PC-3 (cell line): ENCODE data around the gene PCGF2.

ENCODE experiments used
- EZH2 ChIP-seq: fragments of 300-600 bp; sonication (generic); IDR thresholded peaks from one replicate; pipeline ENCODE4 v1.6.1; 2017; ENCODE audit warnings: antibody characterized with exemption, mild to moderate bottlenecking, low read length; ENCODE audit not compliant: unreplicated experiment
- EZH2phosphoT487 ChIP-seq: fragments of 300-600 bp; sonication (generic); IDR thresholded peaks from 2 replicates; pipeline ENCODE4 v1.6.1; 2018; ENCODE audit warnings: mild to moderate bottlenecking, antibody characterized with exemption, low read length, borderline replicate concordance
- TF ChIP-seq, protein P1 (sequence below): fragments of 300-600 bp; sonication (generic); conservative IDR thresholded peaks from 2 replicates; pipeline ENCODE4 v1.5.1; 2017; ENCODE audit warnings: antibody characterized with exemption, low read depth, mild to moderate bottlenecking, low read length

DNA sequence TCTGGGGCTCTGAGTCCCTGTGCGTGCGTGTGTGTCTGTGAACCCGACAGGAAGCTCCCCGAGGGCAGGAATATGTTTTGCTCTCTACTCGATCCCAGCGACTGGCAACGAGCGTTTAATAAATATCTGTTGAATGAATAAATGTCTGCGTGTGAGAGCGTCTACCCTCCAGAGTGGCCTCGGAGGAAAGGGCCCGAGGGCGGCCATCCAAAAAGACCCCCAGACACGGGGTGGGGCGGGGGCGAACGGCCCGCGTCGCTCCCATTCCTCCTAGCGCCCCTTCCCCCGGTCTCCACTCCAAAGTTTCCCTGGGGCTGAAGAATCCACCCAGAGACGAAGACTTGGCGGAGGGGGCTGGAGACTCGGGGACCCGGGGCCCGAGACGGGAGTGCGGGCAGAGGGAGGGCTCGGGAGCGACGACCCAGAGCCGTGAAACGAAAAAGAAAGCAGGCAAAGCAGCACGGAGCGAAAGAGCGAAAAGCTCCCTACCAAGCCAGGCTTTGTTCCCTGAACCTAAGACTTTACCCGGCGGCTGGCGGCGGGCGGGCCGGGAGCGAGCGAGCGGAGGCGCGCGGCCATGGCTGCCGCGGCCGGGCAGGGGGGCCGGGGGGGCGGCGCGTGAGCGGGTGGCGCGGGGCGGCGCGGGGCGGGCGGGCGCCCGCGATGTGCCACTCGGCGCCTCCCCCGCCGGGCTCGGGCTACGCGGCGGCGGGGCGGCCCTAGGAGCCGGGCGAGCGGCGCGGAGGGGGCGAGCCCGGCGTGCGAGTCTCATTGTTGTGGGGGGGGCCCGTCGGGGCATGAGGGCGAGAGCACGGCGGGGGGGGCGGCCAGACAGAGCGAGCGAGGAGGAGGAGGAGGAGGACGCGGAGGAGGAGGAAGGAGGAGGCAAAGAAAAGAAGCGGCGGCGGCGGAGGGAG, 43.3 kb downstream of the PCGF2 start, which contains the start of gene MLLT6:
- no peak for TF ChIP-seq EZH2
- TF ChIP-seq, protein P1, sequence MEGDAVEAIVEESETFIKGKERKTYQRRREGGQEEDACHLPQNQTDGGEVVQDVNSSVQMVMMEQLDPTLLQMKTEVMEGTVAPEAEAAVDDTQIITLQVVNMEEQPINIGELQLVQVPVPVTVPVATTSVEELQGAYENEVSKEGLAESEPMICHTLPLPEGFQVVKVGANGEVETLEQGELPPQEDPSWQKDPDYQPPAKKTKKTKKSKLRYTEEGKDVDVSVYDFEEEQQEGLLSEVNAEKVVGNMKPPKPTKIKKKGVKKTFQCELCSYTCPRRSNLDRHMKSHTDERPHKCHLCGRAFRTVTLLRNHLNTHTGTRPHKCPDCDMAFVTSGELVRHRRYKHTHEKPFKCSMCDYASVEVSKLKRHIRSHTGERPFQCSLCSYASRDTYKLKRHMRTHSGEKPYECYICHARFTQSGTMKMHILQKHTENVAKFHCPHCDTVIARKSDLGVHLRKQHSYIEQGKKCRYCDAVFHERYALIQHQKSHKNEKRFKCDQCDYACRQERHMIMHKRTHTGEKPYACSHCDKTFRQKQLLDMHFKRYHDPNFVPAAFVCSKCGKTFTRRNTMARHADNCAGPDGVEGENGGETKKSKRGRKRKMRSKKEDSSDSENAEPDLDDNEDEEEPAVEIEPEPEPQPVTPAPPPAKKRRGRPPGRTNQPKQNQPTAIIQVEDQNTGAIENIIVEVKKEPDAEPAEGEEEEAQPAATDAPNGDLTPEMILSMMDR, result no peak
- no peak for TF ChIP-seq EZH2phosphoT487
